Activated CD8-positive, alpha-beta memory T cell treated with anti-CD3 and anti-CD28 coated beads, Interleukin-2, amount 50 U/mL, for 1 hour (primary cell): Measurements from ENCODE around the gene GLI3.

ENCODE experiments used
- DNase-seq: peaks from one replicate; pipeline ENCODE4 v3.0.0-alpha.2; 2020; ENCODE audit errors: extremely low read depth

GLI3 gene

GRCh38 chr7:41972776-41973175 is 264.2 kb downstream of the GLI3 start:
- no peak for DNase-seq

DNA sequence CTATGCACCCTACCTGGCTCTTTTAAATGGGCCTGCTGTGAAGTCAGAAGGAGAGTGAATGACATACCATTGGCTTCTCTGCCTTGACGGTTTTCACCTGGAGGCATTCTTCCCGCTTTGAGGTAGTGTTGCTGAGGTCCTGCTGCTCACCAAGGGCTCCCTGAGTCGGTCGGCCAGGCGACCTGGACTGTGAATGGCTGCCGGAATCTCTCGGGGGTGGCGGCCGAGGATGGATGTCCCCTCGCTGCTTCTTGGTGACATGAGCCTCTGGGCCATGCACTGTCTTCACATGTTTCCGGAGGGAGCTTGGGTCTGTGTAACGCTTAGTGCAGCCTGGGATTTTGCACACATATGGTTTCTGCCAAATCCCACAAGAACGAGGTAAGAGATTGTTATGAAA is 264.7 kb downstream of the GLI3 start:
- DNase-seq: no peak

DNA sequence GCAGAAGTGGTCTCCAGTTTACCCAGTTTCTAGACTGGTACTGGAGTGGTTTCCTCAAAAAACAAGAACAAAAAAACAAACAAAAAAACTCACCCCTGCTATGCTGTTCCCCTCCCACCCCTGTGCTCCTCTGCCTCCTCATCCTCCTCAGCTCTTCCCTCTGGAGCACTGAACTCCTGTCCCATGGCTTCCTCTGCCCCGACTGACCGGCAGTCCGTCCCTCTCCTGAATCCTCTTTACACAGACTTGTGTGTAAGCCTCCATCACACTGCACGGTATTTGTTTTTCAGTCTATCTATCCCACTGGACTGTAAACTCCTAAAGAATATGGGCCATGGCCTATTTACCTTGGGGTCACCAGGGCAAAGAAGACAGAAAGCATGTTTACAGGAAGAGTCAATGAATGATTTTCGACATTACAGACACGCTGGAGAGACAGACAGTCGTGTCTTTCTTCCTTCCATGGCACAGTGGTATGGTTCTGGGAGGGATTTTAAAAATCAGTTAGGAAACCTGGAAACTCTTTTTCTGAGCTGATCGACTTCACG is 265.3 kb downstream of the GLI3 start:
- DNase-seq: no peak

GRCh38 chr7:41970941-41971340 is 266.1 kb downstream of the GLI3 start:
- no peak for DNase-seq

GRCh38 chr7:41969561-41970105 is 267.4 kb downstream of the GLI3 start:
- DNase-seq: no peak

DNA sequence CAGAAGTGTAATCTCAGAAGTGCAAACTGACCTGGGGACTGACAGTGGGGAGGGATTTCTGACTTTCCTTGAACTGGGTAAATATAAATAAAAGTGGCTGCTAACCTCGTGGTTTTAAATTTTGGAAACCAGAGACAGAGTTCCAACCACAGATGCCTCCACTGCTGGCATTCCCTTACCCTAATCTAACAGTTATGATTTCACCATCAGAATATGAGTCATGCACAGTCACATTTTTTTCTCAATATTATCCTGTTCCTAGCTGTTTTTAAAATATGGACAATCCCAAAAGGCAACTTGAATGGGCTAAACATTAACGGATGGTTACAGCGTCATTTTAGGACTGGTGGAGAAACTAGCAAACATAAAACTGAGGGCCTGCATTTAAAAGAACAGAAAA is 269.9 kb downstream of the GLI3 start:
- no peak for DNase-seq

- no peak for DNase-seq
Observed at GRCh38 chr7:41965951-41966505, 271.0 kb downstream of the GLI3 start.

GRCh38 chr7:41964849-41965745 is 271.9 kb downstream of the GLI3 start:
- no peak for DNase-seq

DNA sequence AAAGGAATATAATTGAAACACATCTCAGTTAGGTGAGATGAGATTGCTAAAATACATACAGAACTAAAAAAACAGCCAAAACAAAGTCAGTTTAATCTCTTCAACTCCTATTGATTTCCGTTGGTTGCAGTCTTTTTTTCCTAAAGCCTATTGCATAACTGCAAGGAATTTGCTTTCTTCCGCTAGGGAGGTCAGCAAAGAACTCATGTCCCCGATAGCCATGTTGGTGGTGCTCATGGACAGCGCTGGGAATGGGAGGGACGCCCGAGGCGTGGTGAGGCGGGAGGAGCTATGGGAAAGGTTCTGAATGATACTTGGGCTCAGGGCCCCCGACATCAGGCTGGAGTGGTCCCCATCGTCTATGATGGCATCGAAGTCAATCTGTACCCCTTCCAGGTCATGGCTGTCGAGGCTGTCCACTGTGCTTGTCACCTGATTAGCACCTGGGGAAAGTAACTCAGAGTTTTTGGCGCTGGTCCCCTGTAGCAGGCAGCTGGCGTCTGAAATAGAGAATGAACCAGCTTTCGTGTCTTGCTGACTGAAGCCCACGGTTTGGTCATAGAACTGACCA is 272.7 kb downstream of the GLI3 start:
- DNase-seq: no peak

- no peak for DNase-seq
Observed at GRCh38 chr7:41956705-41957104, 280.3 kb downstream of the GLI3 start.

DNA sequence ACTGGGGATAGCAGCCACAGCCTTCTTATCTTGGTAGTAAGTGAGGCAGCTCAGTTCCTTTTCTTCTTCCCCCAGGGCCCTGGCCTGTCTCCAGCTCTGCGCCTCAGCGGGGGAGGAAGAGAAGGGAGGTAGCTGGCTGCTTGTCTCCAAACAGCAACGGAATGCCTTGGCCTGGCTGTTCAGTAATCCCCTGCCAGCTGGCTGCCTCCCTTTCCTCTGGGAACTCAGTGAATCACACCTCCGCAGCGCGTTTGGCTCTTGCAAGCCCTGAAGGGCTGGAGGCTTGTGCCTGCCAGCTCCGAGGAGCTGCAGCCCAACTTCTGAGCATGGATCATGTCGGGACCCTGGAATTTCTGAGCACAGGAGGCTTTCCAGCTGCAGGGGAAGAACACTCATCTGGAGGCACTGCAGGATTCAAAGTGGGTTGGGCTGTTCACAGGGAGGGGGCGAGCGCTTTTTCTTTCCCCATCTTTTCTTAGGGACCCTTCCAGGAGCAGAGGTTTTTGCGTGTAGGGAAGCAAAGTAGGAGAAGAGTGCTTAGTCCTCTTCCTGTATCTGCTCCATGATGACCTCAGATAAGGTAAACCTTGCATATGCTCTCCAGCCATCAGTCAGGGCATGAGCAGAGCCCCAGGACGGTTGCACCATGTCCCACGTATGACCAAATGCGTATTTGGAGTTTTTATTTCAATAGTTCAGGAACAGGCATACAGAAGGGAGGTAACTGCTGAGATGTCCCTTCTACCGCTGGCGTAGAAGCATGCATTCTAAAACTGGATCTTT is 280.9 kb downstream of the GLI3 start:
- DNase-seq: no peak

GRCh38 chr7:41955451-41955850 is 281.6 kb downstream of the GLI3 start:
- DNase-seq: no peak

GRCh38 chr7:41954976-41955375 is 282.0 kb downstream of the GLI3 start:
- DNase-seq: no peak

- DNase-seq: no peak
Observed at GRCh38 chr7:41948503-41948902, 288.5 kb downstream of the GLI3 start.

DNA sequence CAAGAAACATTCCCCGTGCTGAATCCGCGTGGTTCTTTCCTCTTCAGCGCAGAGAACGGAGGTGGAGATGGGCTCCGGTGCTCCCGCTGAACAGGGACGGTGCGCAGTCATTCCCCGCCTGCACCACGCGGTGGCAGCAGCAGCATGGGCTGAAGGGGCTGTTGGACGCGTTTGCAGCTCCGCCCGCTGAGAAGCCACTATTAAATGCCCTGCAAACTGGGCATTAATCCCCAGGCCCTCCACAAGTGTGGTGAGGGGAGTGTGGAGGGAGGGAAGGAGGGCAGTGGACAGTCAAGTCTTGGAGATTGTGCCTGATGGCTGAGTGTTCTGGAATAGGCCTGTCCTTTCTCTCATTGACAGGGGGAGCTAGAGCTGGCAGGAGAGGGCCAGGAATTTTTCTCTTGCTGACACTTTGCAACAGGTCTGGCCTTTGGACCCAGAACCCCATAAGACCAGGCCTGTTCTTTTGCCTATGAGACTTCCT is 293.9 kb downstream of the GLI3 start:
- DNase-seq: no peak

DNA sequence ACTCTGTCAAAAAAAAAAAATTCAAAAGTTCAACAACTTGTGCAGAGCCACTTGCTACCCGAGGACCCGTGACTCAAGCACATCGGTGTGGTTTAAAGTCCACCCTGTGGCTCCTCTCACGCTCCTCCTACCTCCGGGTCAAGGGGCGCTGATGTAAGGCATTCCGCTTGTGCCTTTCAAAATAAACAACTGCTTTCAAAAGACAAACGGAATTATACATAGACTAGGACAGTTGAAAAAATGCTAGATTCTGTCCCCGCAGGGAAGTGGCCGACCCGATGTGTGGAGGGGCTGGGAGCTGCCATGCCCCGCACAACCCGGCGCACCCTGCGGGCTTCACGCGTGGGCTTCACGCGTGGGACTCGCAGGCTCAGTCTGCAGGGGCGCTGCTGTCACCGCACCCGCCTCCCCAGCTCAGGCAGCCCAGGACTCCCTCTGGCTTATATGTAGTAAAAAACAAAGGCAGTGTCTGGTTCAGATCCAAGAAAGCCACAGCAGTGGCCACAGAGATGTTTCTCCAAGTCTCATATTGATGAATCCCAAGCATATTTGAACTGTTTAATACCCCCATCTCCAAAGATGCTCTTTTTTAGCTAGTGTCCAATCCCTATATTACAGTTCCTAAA is 294.4 kb downstream of the GLI3 start:
- DNase-seq: no peak

GRCh38 chr7:41940760-41941343 is 296.2 kb downstream of the GLI3 start:
- no peak for DNase-seq

DNA sequence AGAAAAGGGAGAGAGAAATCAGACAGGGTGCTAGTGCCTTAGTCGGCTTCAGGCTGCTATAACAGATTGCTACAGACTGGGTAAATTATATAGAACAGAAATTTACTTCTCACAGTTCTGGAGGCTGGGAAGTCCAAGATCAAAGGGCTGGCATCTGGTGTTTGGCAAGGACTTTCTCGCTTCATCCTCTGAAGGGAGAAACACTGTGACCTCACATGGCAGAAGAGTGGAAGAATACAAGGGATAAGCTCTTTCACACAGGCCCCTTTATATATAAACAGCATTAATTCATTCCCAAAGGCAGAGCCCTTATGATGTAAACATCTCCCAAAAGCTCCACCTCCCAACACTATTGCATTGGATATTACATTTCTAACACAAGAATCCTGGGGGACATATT is 298.6 kb downstream of the GLI3 start:
- no peak for DNase-seq

DNA sequence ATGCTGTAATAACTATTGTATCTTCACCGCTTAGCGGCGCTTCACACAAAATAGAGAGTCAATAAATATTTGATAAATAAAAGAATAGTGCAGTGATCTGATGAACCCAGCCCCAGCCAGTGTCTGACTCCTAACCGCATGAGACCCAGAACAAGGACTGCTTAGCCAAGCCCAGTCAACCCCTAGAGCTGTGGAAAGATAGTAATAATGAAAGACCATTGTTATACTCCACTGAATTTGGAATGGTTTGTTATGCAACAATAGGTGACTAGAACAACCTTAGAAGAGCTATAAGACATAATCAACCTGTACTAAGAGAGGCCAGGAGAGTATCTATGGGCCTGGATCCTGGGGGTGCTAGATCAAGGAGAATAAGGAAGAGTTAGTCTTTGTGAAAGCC is 303.6 kb downstream of the GLI3 start:
- DNase-seq: no peak

- DNase-seq: no peak
Observed at GRCh38 chr7:41931263-41931646, 305.8 kb downstream of the GLI3 start.
